ENCODE measurements around the gene FTL.

GRCh38 chr19:48946463-48947257 is 18.4 kb upstream of the FTL start:
- TF ChIP-seq EZH2 (IDR thresholded peaks at IDR 0.05; ENCODE audit: borderline replicate concordance, low read length) (no peak), CTCF (conservative IDR thresholded peaks at IDR 0.05 in 1 of 2, IDR thresholded peaks at IDR 0.05 in 1 of 2; ENCODE audit: extremely low read depth in 1 of 2, insufficient read depth in 1 of 2, low read depth in 1 of 2, low read length in 2 of 2) (no peak)

Data from mammary epithelial cell (primary cell).